COLO829 (cell line): ENCODE measurements around the gene ANKS1B.

Source experiments
- DNase-seq: peaks from one replicate; pipeline ENCODE4 v3.0.0; 2012; ENCODE audit warnings: low spot score

Gene ANKS1B

GRCh38 chr12:98922871-98923270, 1061.9 kb downstream of the ANKS1B start:
- no peak for DNase-seq

- DNase-seq, result no peak
Observed at GRCh38 chr12:98918176-98918863, 1066.4 kb downstream of the ANKS1B start.

- DNase-seq, result no peak
Observed at GRCh38 chr12:98916106-98916505, 1068.6 kb downstream of the ANKS1B start.

GRCh38 chr12:98912401-98912974, 1072.2 kb downstream of the ANKS1B start:
- no peak for DNase-seq

GRCh38 chr12:98911396-98911795, 1073.3 kb downstream of the ANKS1B start:
- no peak for DNase-seq

- DNase-seq, result no peak
Observed at GRCh38 chr12:98909746-98910145, 1075.0 kb downstream of the ANKS1B start.

GRCh38 chr12:98908866-98909265, 1075.9 kb downstream of the ANKS1B start:
- DNase-seq, result no peak

- no peak for DNase-seq
Observed at GRCh38 chr12:98903875-98904274, 1080.9 kb downstream of the ANKS1B start.

- DNase-seq, result no peak
Observed at GRCh38 chr12:98901189-98901588, 1083.5 kb downstream of the ANKS1B start.

- no peak for DNase-seq
Observed at GRCh38 chr12:98896938-98897337, 1087.8 kb downstream of the ANKS1B start.

GRCh38 chr12:98895086-98895651, 1089.6 kb downstream of the ANKS1B start:
- no peak for DNase-seq

- DNase-seq, result no peak
Observed at GRCh38 chr12:98894412-98895085, 1090.2 kb downstream of the ANKS1B start.

- DNase-seq, result no peak
Observed at GRCh38 chr12:98893675-98894411, 1090.9 kb downstream of the ANKS1B start.

GRCh38 chr12:98893126-98893674, 1091.5 kb downstream of the ANKS1B start:
- DNase-seq, result no peak

GRCh38 chr12:98885778-98886177, 1099.0 kb downstream of the ANKS1B start:
- no peak for DNase-seq

GRCh38 chr12:98883231-98883630, 1101.5 kb downstream of the ANKS1B start:
- DNase-seq, result peak; percentile 96

GRCh38 chr12:98882526-98882925, 1102.2 kb downstream of the ANKS1B start:
- no peak for DNase-seq

GRCh38 chr12:98873776-98874175, 1111.0 kb downstream of the ANKS1B start:
- no peak for DNase-seq

GRCh38 chr12:98870504-98870903, 1114.2 kb downstream of the ANKS1B start:
- DNase-seq, result no peak

GRCh38 chr12:98869886-98870503, 1114.7 kb downstream of the ANKS1B start:
- no peak for DNase-seq

- DNase-seq, result no peak
Observed at GRCh38 chr12:98868538-98868937, 1116.2 kb downstream of the ANKS1B start.

- DNase-seq, result no peak
Observed at GRCh38 chr12:98868076-98868475, 1116.7 kb downstream of the ANKS1B start.
